ENCODE measurements around the gene SCARF2.
"Not testable (repeated sequence)": the region's sequence is repeated elsewhere in the genome, so short reads cannot be mapped to it uniquely, and the experiment has no call there.

SCARF2 gene

DNA sequence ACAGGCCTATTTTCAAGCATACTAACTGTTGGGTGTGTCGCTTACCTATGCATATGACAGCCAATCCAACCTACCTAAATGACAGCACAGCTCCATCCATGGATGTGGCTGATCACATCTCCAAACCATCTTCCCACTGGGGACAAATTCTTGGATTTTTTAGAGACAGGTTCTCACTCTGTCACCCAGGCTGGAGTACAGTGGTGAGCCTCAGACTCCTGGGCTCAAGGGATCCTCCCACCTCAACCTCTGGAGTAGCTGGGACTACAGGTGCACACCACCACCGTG is 18.0 kb downstream of the SCARF2 start:
- TF ChIP-seq, protein P1, sequence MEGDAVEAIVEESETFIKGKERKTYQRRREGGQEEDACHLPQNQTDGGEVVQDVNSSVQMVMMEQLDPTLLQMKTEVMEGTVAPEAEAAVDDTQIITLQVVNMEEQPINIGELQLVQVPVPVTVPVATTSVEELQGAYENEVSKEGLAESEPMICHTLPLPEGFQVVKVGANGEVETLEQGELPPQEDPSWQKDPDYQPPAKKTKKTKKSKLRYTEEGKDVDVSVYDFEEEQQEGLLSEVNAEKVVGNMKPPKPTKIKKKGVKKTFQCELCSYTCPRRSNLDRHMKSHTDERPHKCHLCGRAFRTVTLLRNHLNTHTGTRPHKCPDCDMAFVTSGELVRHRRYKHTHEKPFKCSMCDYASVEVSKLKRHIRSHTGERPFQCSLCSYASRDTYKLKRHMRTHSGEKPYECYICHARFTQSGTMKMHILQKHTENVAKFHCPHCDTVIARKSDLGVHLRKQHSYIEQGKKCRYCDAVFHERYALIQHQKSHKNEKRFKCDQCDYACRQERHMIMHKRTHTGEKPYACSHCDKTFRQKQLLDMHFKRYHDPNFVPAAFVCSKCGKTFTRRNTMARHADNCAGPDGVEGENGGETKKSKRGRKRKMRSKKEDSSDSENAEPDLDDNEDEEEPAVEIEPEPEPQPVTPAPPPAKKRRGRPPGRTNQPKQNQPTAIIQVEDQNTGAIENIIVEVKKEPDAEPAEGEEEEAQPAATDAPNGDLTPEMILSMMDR (IDR thresholded peaks at IDR 0.05), result no peak
- DNase-seq (ENCODE audit: low spot score), result no peak
- no peak overlapping the region for H3K4me3 ChIP-seq
- no peak overlapping the region for H3K27ac ChIP-seq

DNA sequence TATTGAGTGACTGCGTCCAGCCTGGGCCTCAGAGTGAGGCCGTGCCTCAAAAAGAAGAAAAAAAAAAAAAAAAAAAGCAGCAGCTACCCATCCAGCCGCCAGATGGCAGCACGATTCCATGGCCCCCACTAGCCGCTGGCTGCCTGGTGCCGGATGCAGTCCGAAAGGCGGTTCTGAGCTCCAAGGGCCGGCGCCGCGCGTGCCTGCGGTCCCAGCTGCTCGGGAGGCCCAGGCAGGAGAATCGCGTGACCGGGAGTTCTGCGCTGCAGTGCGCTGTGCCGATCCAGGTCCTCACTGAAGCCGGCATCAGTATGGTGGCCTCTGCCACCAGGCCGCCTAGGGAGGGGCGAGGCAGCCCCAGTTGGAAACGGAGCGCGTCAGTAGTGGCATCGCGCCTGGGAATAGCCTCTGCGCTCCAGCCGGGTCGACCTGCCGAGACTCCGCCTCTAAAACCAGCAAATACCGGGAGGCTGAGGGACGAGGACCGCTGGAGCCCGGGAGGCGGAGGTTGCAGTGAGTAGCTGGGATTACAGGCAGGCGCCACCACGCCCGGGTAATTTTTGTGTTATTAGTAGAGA is 19.3 kb downstream of the SCARF2 start:
- peak overlapping the region; percentile 57 to 84 for H3K27ac ChIP-seq
- TF ChIP-seq, protein P1 (IDR thresholded peaks at IDR 0.05), result peak; percentile 88
- peak; percentile 88 for DNase-seq (ENCODE audit: low spot score)
- peak overlapping the region; percentile 73 for H3K4me3 ChIP-seq

DNA sequence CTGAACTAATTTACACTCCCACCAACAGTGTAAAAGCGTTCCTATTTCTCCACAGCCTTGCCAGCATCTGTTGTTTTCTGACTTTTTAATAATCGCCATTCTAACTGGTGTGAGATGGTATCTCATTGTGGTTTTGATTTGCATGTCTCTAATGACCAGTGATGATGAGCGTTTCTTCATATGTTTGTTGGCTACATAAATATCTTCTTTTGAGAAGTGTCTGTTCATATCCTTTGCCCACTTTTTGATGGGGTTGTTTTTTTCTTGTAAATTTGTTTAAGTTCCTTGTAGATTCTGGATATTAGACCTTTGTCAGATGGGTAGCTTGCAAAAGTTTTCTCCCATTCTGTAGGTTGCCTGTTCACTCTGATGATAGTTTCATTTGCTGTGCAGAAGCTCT is 21.9 kb downstream of the SCARF2 start:
- not testable (repeated sequence) for DNase-seq (ENCODE audit: low spot score); H3K4me3 ChIP-seq; H3K27ac ChIP-seq

DNA sequence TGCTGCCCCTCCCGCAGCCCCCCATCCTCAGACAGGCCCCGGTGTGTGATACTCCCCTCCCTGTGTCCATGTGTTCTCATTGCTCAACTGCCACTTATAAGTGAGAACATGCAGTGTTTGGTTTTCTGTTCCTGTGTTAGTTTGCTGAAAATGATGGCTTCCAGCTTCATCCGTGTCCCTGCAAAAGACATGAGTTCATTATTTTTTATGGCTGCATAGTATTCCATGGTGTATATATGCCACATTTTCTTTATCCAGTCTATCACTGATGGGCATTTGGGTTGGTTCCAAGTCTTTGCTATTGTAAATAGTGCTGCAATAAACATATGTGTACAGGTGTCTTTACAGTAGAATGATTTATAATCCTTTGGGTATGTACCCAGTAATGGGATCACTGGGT is 22.4 kb downstream of the SCARF2 start:
- not testable (repeated sequence) for H3K4me3 ChIP-seq; DNase-seq (ENCODE audit: low spot score); H3K27ac ChIP-seq

DNA sequence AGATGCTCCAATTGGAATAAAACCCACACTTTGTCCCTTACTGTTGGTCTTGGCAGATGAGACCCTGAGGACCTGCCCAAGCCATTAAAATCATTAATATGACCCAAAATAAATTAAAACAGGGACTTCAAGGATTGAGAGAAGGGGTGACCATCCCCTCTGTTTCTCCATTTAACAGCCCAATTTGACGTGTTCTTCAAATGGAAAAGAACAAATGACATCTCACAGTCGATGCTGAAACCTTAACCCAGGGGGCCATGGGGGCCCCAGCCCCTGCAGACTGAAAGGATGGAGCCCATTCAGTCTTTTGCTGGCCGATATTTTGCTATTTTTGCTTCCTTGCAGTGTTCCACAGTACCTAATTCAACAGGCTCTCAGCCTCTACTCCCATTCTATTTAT is 23.2 kb downstream of the SCARF2 start:
- no peak overlapping the region for H3K27ac ChIP-seq
- TF ChIP-seq, protein P1 (IDR thresholded peaks at IDR 0.05), result no peak
- no peak for DNase-seq (ENCODE audit: low spot score)

DNA sequence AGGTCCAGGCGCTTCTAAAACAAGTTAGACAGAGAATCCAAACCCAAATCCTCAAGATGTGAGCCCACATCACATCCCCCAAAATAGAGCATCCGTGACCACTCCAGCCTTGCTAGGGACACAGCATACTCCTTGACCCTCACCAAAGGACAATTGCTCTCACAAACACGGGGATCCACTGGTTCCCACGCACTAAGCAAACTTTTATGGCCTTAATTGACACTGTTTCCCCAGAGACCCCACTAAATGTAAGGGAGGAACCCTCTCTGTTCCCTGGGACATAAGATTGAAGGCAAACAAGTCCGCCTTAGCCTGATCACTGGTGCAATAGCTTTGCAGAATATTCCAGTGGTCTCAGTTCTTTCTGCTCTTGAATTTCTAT is 23.6 kb downstream of the SCARF2 start:
- DNase-seq (ENCODE audit: low spot score), result no peak
- H3K27ac ChIP-seq, result no peak overlapping the region
- TF ChIP-seq, protein P1 (IDR thresholded peaks at IDR 0.05), result no peak
- no peak overlapping the region for H3K4me3 ChIP-seq

More for the DNA sequence above, 23.2 kb downstream of the SCARF2 start:
- H3K4me3 ChIP-seq, result no peak overlapping the region

DNA sequence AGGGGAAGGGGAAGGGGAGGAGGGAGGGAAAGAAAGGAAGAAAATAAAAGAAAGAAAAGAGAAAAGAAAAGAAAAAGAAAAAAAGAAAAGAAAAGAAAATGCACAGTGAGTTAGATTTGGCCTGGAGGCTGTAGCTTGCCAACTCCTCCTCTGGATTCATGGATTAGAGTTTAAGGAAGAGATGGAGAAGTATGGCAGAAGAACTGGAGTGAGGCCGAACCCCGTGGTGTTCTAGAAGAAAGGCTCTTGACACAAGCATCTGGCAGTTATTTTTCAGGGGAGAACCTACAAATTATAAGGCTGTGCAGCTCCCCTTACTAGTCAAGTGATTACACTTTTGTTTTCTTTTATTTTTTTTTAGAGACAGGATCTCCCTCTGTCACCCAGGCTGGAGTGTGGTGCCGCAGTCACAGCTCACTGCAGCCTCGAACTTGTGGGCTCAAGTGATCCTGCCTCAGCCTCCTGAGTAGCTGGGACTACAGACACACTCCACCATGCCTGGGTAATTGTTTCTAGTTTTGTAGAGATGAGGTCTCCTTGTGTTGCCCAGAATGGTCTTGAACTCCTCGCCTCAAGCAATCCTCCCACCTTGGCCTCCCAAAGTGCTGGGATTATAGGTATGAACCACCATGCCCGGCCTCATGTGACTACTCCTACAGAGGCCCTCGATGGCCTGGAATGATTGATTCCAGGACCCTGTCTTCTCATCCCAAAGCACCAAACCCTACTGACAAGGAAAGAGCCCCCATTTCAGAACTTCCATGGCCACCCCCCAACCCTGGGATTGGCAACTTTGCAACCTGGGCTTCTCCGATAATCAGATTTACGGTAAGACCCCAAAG is 24.2 kb downstream of the SCARF2 start:
- Histone ChIP-seq H3K27ac (no peak overlapping the region), H3K4me3 (no peak overlapping the region)
- DNase-seq (ENCODE audit: low spot score), result no peak
- TF ChIP-seq, protein P1 (IDR thresholded peaks at IDR 0.05), result no peak

DNA sequence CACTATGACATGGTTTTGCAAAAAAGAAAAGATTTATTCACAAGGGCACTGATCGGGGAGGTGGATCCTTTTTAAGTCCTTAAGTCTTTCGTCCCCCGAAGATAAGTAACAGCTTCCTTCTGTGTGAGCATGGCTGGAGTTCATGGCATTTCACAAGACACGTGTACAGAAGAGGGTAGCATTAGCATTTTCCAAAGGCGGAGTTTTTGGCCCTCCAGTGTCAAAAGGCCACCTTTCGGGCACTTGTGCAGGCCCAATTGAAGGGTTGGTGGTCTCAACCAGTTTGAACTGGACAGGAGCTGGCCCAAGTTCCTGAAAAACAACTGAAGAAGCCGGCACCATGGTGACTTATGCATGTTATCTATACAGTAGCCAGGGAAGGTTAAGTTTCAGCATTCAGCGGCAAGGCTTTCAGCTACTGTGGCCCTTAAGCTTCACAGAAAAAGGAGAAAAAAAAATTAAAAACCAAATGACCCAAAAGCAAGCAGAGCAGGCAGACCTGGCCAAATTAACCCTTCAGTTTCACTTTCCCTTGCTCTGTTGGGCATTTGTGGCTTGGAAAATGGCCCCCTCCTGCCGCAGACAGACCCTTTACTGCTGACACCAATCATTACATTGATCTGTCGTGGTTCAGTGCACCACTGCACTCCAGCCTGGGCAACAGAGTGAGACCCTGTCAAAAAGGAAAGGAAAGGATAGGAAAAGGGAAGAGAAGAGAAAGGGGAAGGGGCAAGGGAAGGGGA is 25.0 kb downstream of the SCARF2 start:
- DNase-seq (ENCODE audit: low spot score), result no peak
- H3K4me3 ChIP-seq, result no peak overlapping the region
- TF ChIP-seq, protein P1 (IDR thresholded peaks at IDR 0.05), result no peak
- no peak overlapping the region for H3K27ac ChIP-seq

DNA sequence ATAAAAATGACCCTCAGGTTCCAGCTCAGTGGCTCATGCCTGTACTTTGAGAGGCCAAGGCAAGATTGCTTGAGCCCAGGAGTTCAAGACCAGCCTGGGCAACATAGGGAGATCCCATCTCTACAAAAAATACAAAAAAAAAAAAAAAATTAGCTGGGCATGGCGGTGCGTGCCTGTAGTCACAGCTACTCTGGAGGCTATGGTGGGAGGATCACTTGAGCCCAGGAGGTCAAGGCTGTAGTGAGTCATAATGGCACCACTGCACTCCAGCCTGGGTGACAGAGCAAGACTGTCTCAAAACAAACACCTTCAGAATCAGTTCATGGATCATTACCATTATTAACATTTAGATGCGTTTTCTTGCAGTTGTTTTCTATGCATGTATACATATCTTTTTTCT is 28.2 kb downstream of the SCARF2 start:
- H3K27ac ChIP-seq, H3K4me3 ChIP-seq: not testable (repeated sequence)
- peak; percentile 12 for DNase-seq (ENCODE audit: low spot score)

Measured in coronary artery (tissue), 2 donors.